Endodermal cell (in vitro differentiated cells): ENCODE measurements around the gene BICRA. TPM values are rescaled to one million over a fixed set of nuclear protein-coding genes. Genes with fewer than 3 reads are reported as not detected.
A peak's percentile ranks its signal among the peaks of the same experiment; 100 is the strongest.

Experiments used
- DNase-seq: peaks from one replicate; pipeline ENCODE4 v3.0.0-alpha.2; 2017
- H3K27ac ChIP-seq: 2 replicates; pipeline ENCODE4 v1.5.1; 2013; ENCODE audit warnings: mild to moderate bottlenecking, low read depth, low read length, moderate library complexity
- H3K27me3 ChIP-seq: 2 replicates; pipeline ENCODE4 v1.6.1; 2013; ENCODE audit warnings: mild to moderate bottlenecking, low read length, moderate library complexity; ENCODE audit not compliant: insufficient read depth, control insufficient read depth, poor library complexity, severe bottlenecking
- H3K36me3 ChIP-seq: 2 replicates; pipeline ENCODE4 v1.7.0; 2013; ENCODE audit warnings: mild to moderate bottlenecking, low read length, moderate library complexity; ENCODE audit not compliant: control insufficient read depth, insufficient read depth
- H3K4me1 ChIP-seq: one replicate; pipeline ENCODE4 v1.7.0; 2013; ENCODE audit warnings: low read length; ENCODE audit not compliant: control insufficient read depth, insufficient read depth
- H3K4me3 ChIP-seq: 2 replicates; pipeline ENCODE4 v1.5.1; 2013; ENCODE audit warnings: mild to moderate bottlenecking, low read length, moderate library complexity
- H3K9ac ChIP-seq: 2 replicates; pipeline ENCODE4 v1.6.1; 2013; ENCODE audit warnings: mild to moderate bottlenecking, low read length, moderate library complexity; ENCODE audit not compliant: poor library complexity, severe bottlenecking; ENCODE audit errors: extremely low read depth
- H3K9me3 ChIP-seq: 2 replicates; pipeline ENCODE4 v1.6.1; 2013; ENCODE audit warnings: mild to moderate bottlenecking, low read length, moderate library complexity; ENCODE audit not compliant: control insufficient read depth
- H3K27ac Mint-ChIP-seq: 2 replicates; pipeline ENCODE4 v1.8.0; 2020; ENCODE audit warnings: mixed read lengths
- H3K27me3 Mint-ChIP-seq: 2 replicates; pipeline ENCODE4 v1.8.0; 2021; ENCODE audit warnings: mild to moderate bottlenecking, mixed read lengths; ENCODE audit not compliant: insufficient read depth
- H3K36me3 Mint-ChIP-seq: 2 replicates; pipeline ENCODE4 v1.8.0; 2020; ENCODE audit warnings: low read depth, mixed read lengths
- H3K4me1 Mint-ChIP-seq: 2 replicates; pipeline ENCODE4 v1.8.0; 2020; ENCODE audit warnings: mixed read lengths
- H3K4me3 Mint-ChIP-seq: 2 replicates; pipeline ENCODE4 v1.8.0; 2020; ENCODE audit warnings: mild to moderate bottlenecking, moderate library complexity, mixed read lengths
- H3K9me3 Mint-ChIP-seq: 2 replicates; pipeline ENCODE4 v1.8.0; 2020; ENCODE audit warnings: mild to moderate bottlenecking, mixed read lengths
- WGBS, 2 experiments: methylation state at CpG; one replicate each; pipeline versions ENCODE4 v1.1.5 to v1.1.7; 2013; ENCODE audit warnings: missing lambda C conversion rate in 2 of 2, mixed read lengths in 1 of 2; ENCODE audit not compliant: insufficient coverage in 1 of 2, insufficient read length in 1 of 2; 5-methylcytosine and 5-hydroxymethylcytosine counted together
- total RNA-seq, 2 donors: library from RNA; stranded (reverse); fragmentation: NEBNext Ultra II Directional in 1 of 2; extraction: Animal tissue kit (Norgen Biotek cat#: 25700) in 1 of 2; gene quantifications; 2 replicates in 1 of 2; 3 replicates in 1 of 2; pipeline ENCODE4 v1.2.1, GENCODE V29; 2021
- TF ChIP-seq, protein P1 (sequence below): fragments of 200-600 bp; sonication (generic); conservative IDR thresholded peaks from 2 replicates; pipeline ENCODE4 v1.5.0; 2021; ENCODE audit warnings: antibody characterized with exemption, mild to moderate bottlenecking

Gene BICRA
- total RNA-seq, 2 donors from 2014 or later, result 30.0 to 30.1 TPM

DNA sequence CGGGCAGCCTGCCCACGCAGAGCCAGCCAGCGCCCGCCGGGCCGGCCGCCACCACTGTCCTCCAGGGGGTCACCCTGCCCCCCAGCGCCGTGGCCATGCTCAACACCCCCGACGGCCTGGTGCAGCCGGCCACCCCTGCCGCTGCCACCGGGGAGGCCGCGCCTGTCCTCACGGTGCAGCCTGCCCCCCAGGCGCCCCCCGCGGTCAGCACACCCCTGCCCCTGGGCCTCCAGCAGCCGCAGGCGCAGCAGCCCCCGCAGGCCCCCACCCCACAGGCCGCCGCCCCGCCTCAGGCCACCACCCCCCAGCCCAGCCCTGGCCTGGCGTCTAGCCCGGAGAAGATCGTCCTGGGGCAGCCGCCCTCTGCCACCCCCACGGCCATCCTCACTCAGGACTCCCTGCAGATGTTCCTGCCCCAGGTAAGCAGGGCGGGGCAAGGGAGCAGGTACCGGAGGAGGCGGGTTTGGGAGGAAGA lies 72.0 kb downstream of the BICRA start:
- TF ChIP-seq, protein P1, sequence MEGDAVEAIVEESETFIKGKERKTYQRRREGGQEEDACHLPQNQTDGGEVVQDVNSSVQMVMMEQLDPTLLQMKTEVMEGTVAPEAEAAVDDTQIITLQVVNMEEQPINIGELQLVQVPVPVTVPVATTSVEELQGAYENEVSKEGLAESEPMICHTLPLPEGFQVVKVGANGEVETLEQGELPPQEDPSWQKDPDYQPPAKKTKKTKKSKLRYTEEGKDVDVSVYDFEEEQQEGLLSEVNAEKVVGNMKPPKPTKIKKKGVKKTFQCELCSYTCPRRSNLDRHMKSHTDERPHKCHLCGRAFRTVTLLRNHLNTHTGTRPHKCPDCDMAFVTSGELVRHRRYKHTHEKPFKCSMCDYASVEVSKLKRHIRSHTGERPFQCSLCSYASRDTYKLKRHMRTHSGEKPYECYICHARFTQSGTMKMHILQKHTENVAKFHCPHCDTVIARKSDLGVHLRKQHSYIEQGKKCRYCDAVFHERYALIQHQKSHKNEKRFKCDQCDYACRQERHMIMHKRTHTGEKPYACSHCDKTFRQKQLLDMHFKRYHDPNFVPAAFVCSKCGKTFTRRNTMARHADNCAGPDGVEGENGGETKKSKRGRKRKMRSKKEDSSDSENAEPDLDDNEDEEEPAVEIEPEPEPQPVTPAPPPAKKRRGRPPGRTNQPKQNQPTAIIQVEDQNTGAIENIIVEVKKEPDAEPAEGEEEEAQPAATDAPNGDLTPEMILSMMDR, result no peak
- H3K9me3 Mint-ChIP-seq, result no peaks in the 10 kb centered on the region
- H3K27ac ChIP-seq, result no peak overlapping the region
- peaks cover 60% of the 10 kb centered on the region for H3K36me3 Mint-ChIP-seq
- H3K9ac ChIP-seq, result no peak overlapping the region
- no peak overlapping the region for H3K4me3 Mint-ChIP-seq
- H3K4me1 ChIP-seq, result no peaks in the 10 kb centered on the region
- peak overlapping the region; percentile 89 for H3K27ac Mint-ChIP-seq
- H3K4me1 Mint-ChIP-seq, result peaks cover 11% of the 10 kb centered on the region
- peaks cover 35% of the 10 kb centered on the region for H3K36me3 ChIP-seq
- H3K9me3 ChIP-seq, result no peaks in the 10 kb centered on the region
- H3K27me3 ChIP-seq, result no peaks in the 10 kb centered on the region
- no peak overlapping the region for H3K4me3 ChIP-seq
- H3K27me3 Mint-ChIP-seq, result no peaks in the 10 kb centered on the region
- WGBS, 2 experiments, result 95 to 98% methylated on average over 10 to 33 of the region's 34 CpGs
- no peak for DNase-seq

DNA sequence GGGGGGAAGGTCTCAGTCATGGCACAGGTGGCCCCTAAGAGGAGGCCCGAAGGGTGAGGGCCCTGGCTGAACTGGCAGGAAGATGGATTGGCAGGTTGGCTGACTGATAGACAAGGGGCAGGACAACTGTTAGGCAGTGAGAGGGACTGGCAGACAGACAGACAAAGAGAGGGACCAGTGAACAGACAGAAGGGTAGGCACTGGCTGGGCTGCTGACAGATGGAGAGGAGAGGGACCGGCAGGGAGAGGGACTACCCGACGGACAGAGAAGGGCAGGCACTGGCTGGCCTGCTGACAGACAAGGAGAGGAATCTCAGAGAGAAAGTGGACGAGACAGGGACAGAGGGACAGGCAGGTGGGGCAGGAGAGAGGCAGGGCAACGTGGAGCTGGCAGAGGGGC lies 72.5 kb downstream of the BICRA start:
- H3K27ac ChIP-seq, result no peak overlapping the region
- no peak overlapping the region for H3K4me3 ChIP-seq
- 94 to 97% methylated on average over 6 of the region's 6 CpGs for WGBS, 2 experiments
- no peaks in the 10 kb centered on the region for H3K4me1 ChIP-seq
- TF ChIP-seq, protein P1, result no peak
- H3K9ac ChIP-seq, result no peak overlapping the region
- H3K9me3 ChIP-seq, result no peaks in the 10 kb centered on the region
- Mint-ChIP-seq H3K27me3 (no peaks in the 10 kb centered on the region), H3K4me3 (no peak overlapping the region), H3K27ac (peak overlapping the region; percentile 89), H3K36me3 (peaks cover 59% of the 10 kb centered on the region), H3K9me3 (no peaks in the 10 kb centered on the region), H3K4me1 (peaks cover 11% of the 10 kb centered on the region)
- DNase-seq, result no peak
- peaks cover 35% of the 10 kb centered on the region for H3K36me3 ChIP-seq
- H3K27me3 ChIP-seq, result no peaks in the 10 kb centered on the region

DNA sequence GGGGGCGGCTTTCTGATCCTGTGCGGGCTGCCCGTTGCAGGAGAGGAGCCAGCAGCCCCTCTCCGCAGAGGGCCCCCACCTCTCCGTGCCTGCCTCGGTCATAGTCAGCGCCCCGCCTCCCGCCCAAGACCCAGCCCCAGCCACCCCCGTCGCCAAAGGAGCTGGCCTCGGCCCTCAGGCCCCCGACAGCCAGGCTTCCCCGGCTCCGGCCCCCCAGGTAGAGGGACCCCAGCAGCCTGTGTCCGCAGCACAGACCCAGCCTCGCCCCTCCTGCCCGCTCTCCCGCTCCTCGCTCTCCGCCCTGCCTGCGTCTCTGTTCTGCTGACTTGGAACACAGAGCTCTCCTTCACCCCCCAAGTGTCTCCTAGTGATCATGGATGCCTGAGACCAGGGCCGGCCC lies 73.0 kb downstream of the BICRA start:
- H3K4me1 ChIP-seq, result no peaks in the 10 kb centered on the region
- Mint-ChIP-seq H3K4me1 (peaks cover 12% of the 10 kb centered on the region), H3K36me3 (peaks cover 57% of the 10 kb centered on the region), H3K27ac (no peak overlapping the region), H3K27me3 (no peaks in the 10 kb centered on the region), H3K9me3 (no peaks in the 10 kb centered on the region), H3K4me3 (no peak overlapping the region)
- H3K4me3 ChIP-seq, result no peak overlapping the region
- H3K9me3 ChIP-seq, result no peaks in the 10 kb centered on the region
- no peak for DNase-seq
- 88 to 95% methylated on average over 5 to 23 of the region's 23 CpGs for WGBS, 2 experiments
- no peak overlapping the region for H3K27ac ChIP-seq
- H3K27me3 ChIP-seq, result no peaks in the 10 kb centered on the region
- TF ChIP-seq, protein P1, result no peak
- peaks cover 33% of the 10 kb centered on the region for H3K36me3 ChIP-seq
- H3K9ac ChIP-seq, result no peak overlapping the region
